Adrenal gland (tissue), 12 donors: ENCODE data around the gene METTL16. TPM values are rescaled to one million over a fixed set of nuclear protein-coding genes. Genes with fewer than 3 reads are reported as not detected.
"Not testable (repeated sequence)": the region's sequence is repeated elsewhere in the genome, so short reads cannot be mapped to it uniquely, and the experiment has no call there.

ENCODE experiments used
- DNase-seq, 7 donors: peaks; one replicate each; pipeline ENCODE4 v3.0.0-alpha.2; 2019 to 2020
- H3K27ac ChIP-seq, 5 donors: fragments of 200-600 bp; sonication (generic) in 4 of 5; 1 replicate in 3 of 5; 2 replicates in 2 of 5; pipeline versions ENCODE4 v1.5.1 to v1.8.0; 2016 to 2020; ENCODE audit warnings: mild to moderate bottlenecking in 1 of 5
- H3K27me3 ChIP-seq: fragments of 200-600 bp; 2 replicates; pipeline ENCODE4 v1.8.0; 2021
- H3K36me3 ChIP-seq, 2 donors: fragments of 200-600 bp; replicated peaks in 1 of 2; 1 replicate in 1 of 2; 2 replicates in 1 of 2; pipeline versions ENCODE4 v1.5.1 to v1.8.0; 2018 to 2022
- H3K4me1 ChIP-seq, 2 donors: fragments of 200-600 bp; replicated peaks in 1 of 2; 1 replicate in 1 of 2; 2 replicates in 1 of 2; pipeline versions ENCODE4 v1.5.1 to v1.8.0; 2018 to 2021
- H3K4me3 ChIP-seq, 4 donors: fragments of 200-600 bp; sonication (generic) in 3 of 4; one replicate each; pipeline ENCODE4 v1.5.1; 2016 to 2018
- H3K9me3 ChIP-seq, 3 donors: fragments of 200-600 bp; sonication (generic) in 1 of 3; replicated peaks in 1 of 3; 1 replicate in 2 of 3; 2 replicates in 1 of 3; pipeline versions ENCODE4 v1.5.1 to v1.8.0; 2016 to 2021
- POLR2A ChIP-seq, 2 donors: fragments of 450-650 bp; IDR thresholded peaks; one replicate each; pipeline ENCODE4 v1.6.1; 2017; ENCODE audit warnings: antibody characterized with exemption in 2 of 2, mild to moderate bottlenecking in 2 of 2, moderate library complexity in 1 of 2
- WGBS, 4 donors: extraction: QIAGEN DNeasy Blood & Tissue Kit in 2 of 4; methylation state at CpG; one replicate each; pipeline versions ENCODE4 v1.1.5 to v1.1.7; 2013 to 2017; 5-methylcytosine and 5-hydroxymethylcytosine counted together
- intact Hi-C, 2 donors: fragments of 100-400 bp; cut with DNase I; formaldehyde crosslinking; loops; one replicate each; pipeline versions ENCODE4 v1.14.1 to v1.15.0; 2022 to 2023
- polyA plus RNA-seq, 3 donors: library from polyadenylated mRNA; stranded (reverse); fragments of 200-250 nt in 2 of 3; fragments of 350-450 nt in 1 of 3; fragmentation: Illumina TruSeq in 1 of 3; extraction: RNeasy Lipid Tissue Mini Kit (QIAGEN cat#74804) in 1 of 3; gene quantifications; one replicate each; pipeline ENCODE4 v1.2.3, GENCODE V29; 2013 to 2014
- total RNA-seq, 9 donors: library from RNA; depleted of rRNA in 4 of 9; stranded (reverse); fragments of >200 nt in 4 of 9; fragments of 120-200 nt in 1 of 9; fragmentation: NEBNext Ultra II Directional in 1 of 9; extraction: Animal tissue kit (Norgen Biotek cat#: 25700) in 1 of 9; gene quantifications; one replicate each; pipeline versions ENCODE4 v1.1.0 to v1.2.4, GENCODE V29; 2013 to 2023
- TF ChIP-seq, protein P1 (sequence below), 6 experiments: fragments of 450-650 bp in 4 of 6; fragments of 200-600 bp in 2 of 6; sonication (generic) in 1 of 6; IDR thresholded peaks; 1 replicate in 5 of 6; 2 replicates in 1 of 6; pipeline versions ENCODE4 v1.5.1 to v1.8.0; 2016 to 2021; ENCODE audit warnings: antibody characterized with exemption in 6 of 6, mild to moderate bottlenecking in 2 of 6, moderate library complexity in 1 of 6
- donor health status: healthy with polysubstance abuse.
- donor health status: Bipolar disorder and iron deficiency.
- donor health status: DM: yes; HTN: yes; CAD: no.
- donor health status: DM: no; HTN: no; CAD: no.
- donor health status: DM: no; HTN: no; CAD: no.
- donor health status: DM: yes; HTN: yes; CAD: no.

METTL16 gene
- total and polyA plus RNA-seq, 12 donors, result 15.3 to 94.7 (median 33.2) TPM

DNA sequence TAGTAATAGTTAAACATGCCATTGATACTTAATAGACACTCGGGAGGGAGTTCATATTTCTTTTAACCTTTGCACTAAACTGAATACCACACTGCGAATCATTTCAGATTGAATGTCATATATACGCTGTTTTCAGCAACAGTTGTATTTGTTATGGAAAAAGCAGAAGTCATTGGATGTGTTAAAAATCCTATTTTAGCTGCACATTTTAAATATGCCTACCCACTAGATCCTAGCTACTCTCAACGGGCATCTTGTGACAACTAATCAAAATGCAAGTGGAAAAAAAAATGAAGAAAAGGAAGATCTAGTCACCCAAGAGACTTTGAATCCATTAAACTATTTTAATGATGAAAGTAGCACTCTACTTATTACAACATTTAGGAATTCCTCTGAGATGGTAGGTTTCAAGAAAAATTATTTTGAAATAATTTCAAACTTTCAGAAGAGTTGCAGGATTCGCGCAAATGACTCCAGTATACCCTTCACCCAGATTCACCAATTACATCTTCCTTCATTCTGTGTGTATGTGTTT lies 59.4 kb downstream of the METTL16 start:
- DNase-seq, result no peak
- Histone ChIP-seq H3K4me1 (no peaks in the 10 kb centered on the region), H3K27ac (no peak overlapping the region), H3K9me3 (no peaks in the 10 kb centered on the region), H3K36me3 (no peaks in the 10 kb centered on the region), H3K27me3 (no peaks in the 10 kb centered on the region), H3K4me3 (no peak overlapping the region)
- TF ChIP-seq, protein P1, sequence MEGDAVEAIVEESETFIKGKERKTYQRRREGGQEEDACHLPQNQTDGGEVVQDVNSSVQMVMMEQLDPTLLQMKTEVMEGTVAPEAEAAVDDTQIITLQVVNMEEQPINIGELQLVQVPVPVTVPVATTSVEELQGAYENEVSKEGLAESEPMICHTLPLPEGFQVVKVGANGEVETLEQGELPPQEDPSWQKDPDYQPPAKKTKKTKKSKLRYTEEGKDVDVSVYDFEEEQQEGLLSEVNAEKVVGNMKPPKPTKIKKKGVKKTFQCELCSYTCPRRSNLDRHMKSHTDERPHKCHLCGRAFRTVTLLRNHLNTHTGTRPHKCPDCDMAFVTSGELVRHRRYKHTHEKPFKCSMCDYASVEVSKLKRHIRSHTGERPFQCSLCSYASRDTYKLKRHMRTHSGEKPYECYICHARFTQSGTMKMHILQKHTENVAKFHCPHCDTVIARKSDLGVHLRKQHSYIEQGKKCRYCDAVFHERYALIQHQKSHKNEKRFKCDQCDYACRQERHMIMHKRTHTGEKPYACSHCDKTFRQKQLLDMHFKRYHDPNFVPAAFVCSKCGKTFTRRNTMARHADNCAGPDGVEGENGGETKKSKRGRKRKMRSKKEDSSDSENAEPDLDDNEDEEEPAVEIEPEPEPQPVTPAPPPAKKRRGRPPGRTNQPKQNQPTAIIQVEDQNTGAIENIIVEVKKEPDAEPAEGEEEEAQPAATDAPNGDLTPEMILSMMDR (IDR thresholded peaks at IDR 0.05), result no peak
- no peak for TF ChIP-seq POLR2A (IDR thresholded peaks at IDR 0.05)
- WGBS, 4 donors, result 81 to 89% (median 86%) methylated on average over 6 of the region's 6 CpGs
- intact Hi-C loops, result no loop called here

DNA sequence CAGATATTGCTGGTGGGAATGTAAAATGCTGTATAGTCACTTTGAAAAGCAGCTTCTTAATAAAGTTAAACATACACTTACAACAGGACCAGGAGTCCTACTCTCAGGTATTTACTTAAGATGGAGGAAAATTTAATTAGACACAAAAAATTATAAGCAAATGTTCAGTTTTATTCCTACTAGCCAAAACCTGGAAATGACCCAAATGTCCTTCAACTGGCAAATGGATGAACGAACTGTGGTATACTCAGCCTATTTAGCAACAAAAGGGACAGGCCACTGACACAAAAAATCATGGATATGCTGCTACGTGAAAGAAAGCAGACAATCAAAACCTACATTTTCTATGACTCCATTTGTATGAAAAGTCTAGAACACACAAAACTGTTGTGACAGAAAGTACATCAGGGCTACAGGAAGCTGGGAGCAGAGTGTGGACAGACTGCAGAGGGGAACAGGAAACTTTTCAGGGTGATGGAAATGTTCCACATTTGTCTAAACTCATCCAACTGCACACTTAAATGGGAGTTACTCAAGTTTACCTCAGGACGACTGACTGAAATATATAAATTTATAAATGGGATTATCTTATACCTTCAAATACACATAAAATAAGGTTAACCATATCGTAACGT lies 61.6 kb downstream of the METTL16 start:
- WGBS, 4 donors, result 57 to 63% (median 60%) methylated on average over 5 of the region's 5 CpGs
- Histone ChIP-seq H3K36me3 (no peaks in the 10 kb centered on the region), H3K9me3 (no peaks in the 10 kb centered on the region), H3K4me1 (no peaks in the 10 kb centered on the region), H3K27ac (no peak overlapping the region), H3K4me3 (no peak overlapping the region), H3K27me3 (no peaks in the 10 kb centered on the region)
- DNase-seq, result no peak
- no peak for TF ChIP-seq POLR2A (IDR thresholded peaks at IDR 0.05)
- TF ChIP-seq, protein P1 (IDR thresholded peaks at IDR 0.05), result no peak
- intact Hi-C loops, result no loop called here

DNA sequence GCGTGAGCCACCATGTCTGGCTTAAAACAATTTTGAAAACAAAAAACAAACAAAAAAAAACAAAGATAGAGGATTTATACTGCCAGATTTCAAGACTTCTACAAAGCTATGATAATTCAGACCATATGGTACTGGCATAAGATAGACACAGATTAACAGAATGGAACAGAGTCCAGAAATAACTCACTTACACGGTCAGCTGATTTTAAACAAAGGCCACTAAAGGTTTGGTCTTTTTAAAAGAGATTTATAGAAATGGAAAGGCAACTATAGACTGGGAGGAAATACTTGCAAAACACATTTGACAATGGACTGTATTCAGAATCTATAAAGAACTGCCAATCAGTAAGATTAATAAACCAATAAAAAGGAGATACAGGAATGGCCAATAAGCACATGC lies 62.2 kb downstream of the METTL16 start:
- Histone ChIP-seq H3K9me3 (no peaks in the 10 kb centered on the region), H3K4me1 (no peaks in the 10 kb centered on the region), H3K27me3 (no peaks in the 10 kb centered on the region), H3K27ac (no peak overlapping the region), H3K36me3 (no peaks in the 10 kb centered on the region), H3K4me3 (no peak overlapping the region)
- DNase-seq, result no peak
- no peak for TF ChIP-seq POLR2A (IDR thresholded peaks at IDR 0.05)
- TF ChIP-seq, protein P1 (IDR thresholded peaks at IDR 0.05), result no peak
- WGBS, 4 donors, result 85 to 92% (median 90%) methylated on average over 2 of the region's 2 CpGs
- intact Hi-C loops, result no loop called here

DNA sequence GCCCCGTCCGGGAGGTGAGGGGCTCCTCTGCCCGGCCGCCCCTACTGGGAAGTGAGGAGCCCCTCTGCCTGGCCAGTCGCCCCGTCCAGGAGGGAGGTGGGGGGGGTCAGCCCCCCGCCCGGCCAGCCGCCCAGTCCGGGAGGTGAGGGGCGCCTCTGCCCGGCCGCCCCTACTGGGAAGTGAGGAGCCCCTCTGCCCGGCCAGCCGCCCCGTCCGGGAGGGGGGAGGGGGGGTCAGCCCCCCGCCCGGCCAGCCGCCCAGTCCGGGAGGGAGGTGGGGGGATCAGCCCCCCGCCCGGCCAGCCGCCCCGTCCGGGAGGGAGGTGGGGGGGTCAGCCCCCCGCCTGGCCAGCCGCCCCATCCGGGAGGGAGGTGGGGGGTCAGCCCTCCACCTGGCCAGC lies 64.2 kb downstream of the METTL16 start:
- intact Hi-C loops, H3K36me3 ChIP-seq: not testable (repeated sequence)
- WGBS, 4 donors, result 92% methylated on average over 2 of the region's 29 CpGs; no CpG with 5 or more reads in 3 of the 4 donors

DNA sequence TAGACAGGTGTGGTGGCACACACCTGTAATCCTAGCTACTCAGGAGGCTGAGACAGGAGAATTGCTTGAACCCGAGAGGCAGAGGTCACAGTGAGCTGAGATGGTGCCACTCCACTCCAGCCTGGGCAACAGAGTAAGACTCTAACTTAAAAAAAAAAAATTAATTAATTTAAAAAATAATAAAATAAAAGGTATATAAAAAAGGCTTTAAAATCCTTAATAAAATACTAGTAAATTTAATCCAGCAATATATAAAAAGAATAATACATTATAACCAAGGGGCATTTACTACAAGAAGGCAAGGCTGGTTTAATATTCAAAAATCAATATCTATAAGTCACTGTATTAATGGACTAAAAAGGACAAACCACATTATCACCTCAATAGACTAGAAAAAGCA lies 66.0 kb downstream of the METTL16 start:
- intact Hi-C loops, result no loop called here
- DNase-seq, result no peak
- H3K4me3 ChIP-seq, result no peak overlapping the region
- no peak overlapping the region for H3K27ac ChIP-seq
- WGBS, 4 donors, result 92 to 100% (median 96%) methylated on average over 1 of the region's 1 CpG
- no peaks in the 10 kb centered on the region for H3K27me3 ChIP-seq
- no peaks in the 10 kb centered on the region for H3K36me3 ChIP-seq
- no peaks in the 10 kb centered on the region for H3K9me3 ChIP-seq
- TF ChIP-seq, protein P1 (IDR thresholded peaks at IDR 0.05), result no peak
- TF ChIP-seq POLR2A (IDR thresholded peaks at IDR 0.05), result no peak
- no peaks in the 10 kb centered on the region for H3K4me1 ChIP-seq

More for the DNA sequence above, 64.2 kb downstream of the METTL16 start:
- not testable (repeated sequence) for H3K4me1 ChIP-seq, H3K27ac ChIP-seq, H3K9me3 ChIP-seq, H3K27me3 ChIP-seq, H3K4me3 ChIP-seq, DNase-seq
